GM12873 (cell line): ENCODE measurements around the gene CYP4A11.

ENCODE experiments used
- CTCF ChIP-seq: IDR thresholded peaks from 2 replicates; pipeline ENCODE4 v1.5.1; 2012; ENCODE audit warnings: low read depth, mild to moderate bottlenecking, moderate library complexity, low read length, control low read depth; ENCODE audit not compliant: insufficient read depth; ENCODE audit errors: missing control alignments

CYP4A11 gene

GRCh38 chr1:46941135-46941694 is at the start of gene CYP4A11:
Gene CYP4A11 (minus strand): TSS chr1:46941476. CDS start chr1:46941433, 43 bp downstream.
- TF ChIP-seq CTCF = no peak

GRCh38 chr1:46983830-46984586 is 42.7 kb upstream of the CYP4A11 start:
- no peak for TF ChIP-seq CTCF

- TF ChIP-seq CTCF = no peak
Observed at GRCh38 chr1:46983166-46983829, 42.0 kb upstream of the CYP4A11 start.

- peak; percentile 15 for TF ChIP-seq CTCF
Observed at GRCh38 chr1:46969014-46969619, 27.8 kb upstream of the CYP4A11 start.

- TF ChIP-seq CTCF = no peak
Observed at GRCh38 chr1:46961066-46961758, 19.9 kb upstream of the CYP4A11 start.

GRCh38 chr1:46960250-46960649 is 19.0 kb upstream of the CYP4A11 start:
- no peak for TF ChIP-seq CTCF
